ENCODE results near the gene CAMTA2.

Gene CAMTA2

GRCh38 chr17:4969047-4969550 lies 18.4 kb downstream of the CAMTA2 start:
- TF ChIP-seq, protein P1, sequence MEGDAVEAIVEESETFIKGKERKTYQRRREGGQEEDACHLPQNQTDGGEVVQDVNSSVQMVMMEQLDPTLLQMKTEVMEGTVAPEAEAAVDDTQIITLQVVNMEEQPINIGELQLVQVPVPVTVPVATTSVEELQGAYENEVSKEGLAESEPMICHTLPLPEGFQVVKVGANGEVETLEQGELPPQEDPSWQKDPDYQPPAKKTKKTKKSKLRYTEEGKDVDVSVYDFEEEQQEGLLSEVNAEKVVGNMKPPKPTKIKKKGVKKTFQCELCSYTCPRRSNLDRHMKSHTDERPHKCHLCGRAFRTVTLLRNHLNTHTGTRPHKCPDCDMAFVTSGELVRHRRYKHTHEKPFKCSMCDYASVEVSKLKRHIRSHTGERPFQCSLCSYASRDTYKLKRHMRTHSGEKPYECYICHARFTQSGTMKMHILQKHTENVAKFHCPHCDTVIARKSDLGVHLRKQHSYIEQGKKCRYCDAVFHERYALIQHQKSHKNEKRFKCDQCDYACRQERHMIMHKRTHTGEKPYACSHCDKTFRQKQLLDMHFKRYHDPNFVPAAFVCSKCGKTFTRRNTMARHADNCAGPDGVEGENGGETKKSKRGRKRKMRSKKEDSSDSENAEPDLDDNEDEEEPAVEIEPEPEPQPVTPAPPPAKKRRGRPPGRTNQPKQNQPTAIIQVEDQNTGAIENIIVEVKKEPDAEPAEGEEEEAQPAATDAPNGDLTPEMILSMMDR (IDR thresholded peaks at IDR 0.05; ENCODE audit: low read depth, low read length, missing control alignments), result no peak
- DNase-seq (ENCODE audit: low read depth), result no peak
- peak overlapping the region; percentile 87; the same call in 1 of the 2 replicates for H3K4me3 ChIP-seq (ENCODE audit: low read depth, low read length)

DNA sequence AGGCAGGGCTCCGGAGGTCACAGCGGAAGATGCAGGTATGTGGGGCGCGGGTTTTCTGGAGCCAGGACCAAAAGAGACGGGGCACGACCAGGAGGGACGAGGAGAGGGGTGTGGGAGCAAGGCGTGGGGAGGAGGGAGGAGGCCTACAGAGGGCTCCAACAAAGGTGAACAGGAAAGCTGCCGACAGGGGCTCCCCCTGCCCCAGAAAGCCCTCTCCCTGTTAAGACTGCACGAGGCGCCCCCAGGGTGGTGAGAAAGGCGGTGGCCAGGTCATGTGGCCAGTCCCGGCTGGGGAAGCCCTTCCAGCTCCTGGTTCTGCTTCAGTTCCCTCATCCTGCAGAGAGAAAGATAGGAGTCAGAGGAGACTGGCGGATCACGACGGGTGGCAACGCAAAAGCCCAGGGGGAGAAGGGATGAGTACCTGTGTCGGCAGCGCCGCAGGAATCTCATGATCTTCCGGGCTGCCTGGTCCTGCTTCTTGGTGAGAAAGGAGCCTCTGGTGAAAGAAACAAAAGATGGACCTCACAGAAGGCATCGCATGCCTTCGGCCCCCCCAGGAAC lies 18.9 kb downstream of the CAMTA2 start:
- DNase-seq (ENCODE audit: low read depth), result no peak
- TF ChIP-seq, protein P1 (IDR thresholded peaks at IDR 0.05; ENCODE audit: low read depth, low read length, missing control alignments), result no peak
- peak overlapping the region; percentile 87 for H3K4me3 ChIP-seq (ENCODE audit: low read depth, low read length)

DNA sequence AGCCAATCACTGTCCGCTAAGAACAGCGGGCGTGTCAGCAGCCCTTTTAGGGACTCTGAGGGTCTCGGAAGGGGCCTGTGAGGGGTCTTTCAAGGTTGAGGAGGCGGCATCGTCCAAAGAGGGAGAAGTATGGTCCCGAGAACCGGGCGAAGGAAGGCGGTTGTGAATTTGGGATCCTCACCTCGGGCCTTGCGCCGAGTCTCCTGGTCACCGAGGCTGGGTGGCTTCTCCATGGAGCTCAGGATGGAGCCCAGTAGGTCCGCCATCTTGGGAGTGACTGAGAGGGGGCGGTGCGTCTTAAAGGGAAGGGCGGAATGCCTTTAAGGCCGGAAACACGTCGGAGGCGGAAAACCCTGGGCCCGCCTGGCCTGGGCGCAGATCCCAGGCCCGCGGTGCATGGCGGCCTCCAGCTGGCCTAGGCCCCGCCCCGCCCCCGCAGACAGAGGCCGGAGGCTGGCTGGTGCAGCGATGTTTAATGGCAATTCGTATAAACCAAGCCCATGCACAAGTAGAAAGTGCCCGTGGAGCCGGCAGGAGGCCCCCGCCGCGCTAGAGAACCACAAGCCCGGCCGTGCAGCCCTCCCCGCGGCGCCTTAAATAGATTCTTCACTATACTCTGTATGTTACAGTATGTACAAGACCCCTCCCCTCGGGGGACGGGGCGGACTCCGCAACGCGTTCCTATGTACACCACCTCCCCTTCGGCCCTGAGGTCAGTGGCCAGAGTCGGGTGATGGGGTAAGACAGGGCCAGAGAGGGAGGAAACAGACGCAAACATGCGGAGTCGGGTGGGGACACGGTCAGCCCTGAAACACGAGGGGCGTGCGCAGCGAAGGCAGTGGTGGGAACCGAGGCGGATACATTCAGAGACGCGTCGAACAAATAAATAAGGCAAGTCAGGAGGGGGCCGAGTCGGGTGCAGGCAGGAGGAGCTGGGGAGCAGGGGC lies 19.7 kb downstream of the CAMTA2 start, which contains the start of gene SPAG7:
Gene SPAG7 (minus strand): TSS at position 279 of the 947 bp plus-strand sequence. CDS start 13 bp downstream, at position 266.
- TF ChIP-seq, protein P1 (IDR thresholded peaks at IDR 0.05; ENCODE audit: low read depth, low read length, missing control alignments), result no peak
- H3K4me3 ChIP-seq (ENCODE audit: low read depth, low read length), result peak within 1 kb of the TSS; percentile 87
- peak; percentile 95 for DNase-seq (ENCODE audit: low read depth)

DNA sequence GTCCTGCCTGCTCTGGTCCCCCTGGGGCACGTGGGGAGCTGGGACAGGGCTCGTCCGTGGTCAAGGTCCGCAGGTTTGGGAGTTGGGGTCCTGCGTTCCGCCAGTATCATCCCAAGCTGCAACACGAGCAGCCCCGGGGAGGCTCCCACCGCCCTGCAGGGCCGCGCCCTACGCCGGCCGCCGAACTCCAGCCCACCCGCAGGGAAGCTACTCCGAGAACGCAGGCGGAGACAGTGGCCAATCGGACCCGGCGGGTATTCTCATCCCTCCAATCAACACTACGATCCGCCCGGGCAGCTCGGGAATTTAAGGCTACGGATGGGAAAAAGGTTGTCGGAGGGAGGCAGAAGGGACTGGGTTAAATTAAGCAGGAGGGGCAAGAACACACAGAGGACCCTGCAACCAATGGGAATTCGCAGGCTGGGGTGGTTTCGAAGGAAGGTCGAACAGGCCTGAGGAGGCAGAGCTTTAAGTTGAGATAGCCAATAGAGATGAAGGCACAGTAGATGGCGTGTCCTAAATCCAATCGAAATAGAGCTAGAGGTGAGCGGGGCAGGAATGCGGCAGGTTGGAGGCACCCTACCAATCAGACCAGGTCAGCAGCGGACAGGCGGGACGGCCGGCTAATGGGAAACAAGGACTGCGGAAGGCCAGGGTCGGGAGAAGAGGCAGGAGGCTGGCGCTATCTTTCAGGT lies 20.5 kb downstream of the CAMTA2 start:
- TF ChIP-seq, protein P1 (IDR thresholded peaks at IDR 0.05; ENCODE audit: low read depth, low read length, missing control alignments), result no peak
- peak overlapping the region; percentile 87 for H3K4me3 ChIP-seq (ENCODE audit: low read depth, low read length)
- DNase-seq (ENCODE audit: low read depth), result peak; percentile 99

- no peak for DNase-seq (ENCODE audit: low read depth)
- H3K4me3 ChIP-seq (ENCODE audit: low read depth, low read length), result no peak overlapping the region
- TF ChIP-seq, protein P1 (IDR thresholded peaks at IDR 0.05; ENCODE audit: low read depth, low read length, missing control alignments), result no peak
These were observed 22.0 kb downstream of the CAMTA2 start for GRCh38 chr17:4965311-4965986.

- TF ChIP-seq, protein P1 (IDR thresholded peaks at IDR 0.05; ENCODE audit: low read depth, low read length, missing control alignments), result no peak
- DNase-seq (ENCODE audit: low read depth), result no peak
- H3K4me3 ChIP-seq (ENCODE audit: low read depth, low read length), result no peak overlapping the region
These were observed 27.1 kb downstream of the CAMTA2 start for GRCh38 chr17:4960279-4960922.

All from GM12864 (cell line).